Measurements from ENCODE around the gene FN1.

Gene FN1

GRCh38 chr2:215383652-215384279, 52.1 kb downstream of the FN1 start:
- H2BK5ac ChIP-seq (ENCODE audit: low read length): no peak overlapping the region
- H3K27me3 ChIP-seq (ENCODE audit: insufficient read depth, low read length, poor library complexity): no peaks in the 10 kb centered on the region
- no peak overlapping the region for H2AK5ac ChIP-seq (ENCODE audit: low read length)
- no peak overlapping the region for H4K5ac ChIP-seq (ENCODE audit: low read length)
- H2BK15ac ChIP-seq (replicated peaks; ENCODE audit: low read depth): no peak overlapping the region
- no peaks in the 10 kb centered on the region for H3K79me1 ChIP-seq (ENCODE audit: low read length)
- no peaks in the 10 kb centered on the region for H3K4me1 ChIP-seq (ENCODE audit: control insufficient read depth, low read depth, low read length)
- no peak overlapping the region for H3K56ac ChIP-seq (ENCODE audit: low read length)
- no peaks in the 10 kb centered on the region for H3K79me2 ChIP-seq (ENCODE audit: control insufficient read depth, insufficient read depth, low read length)
- no peak for DNase-seq
- no peak overlapping the region for H3K4ac ChIP-seq (ENCODE audit: low read depth, low read length)
- no peak overlapping the region for H3K27ac ChIP-seq (ENCODE audit: low read depth, low read length)
- no peak overlapping the region for H3K4me3 ChIP-seq (ENCODE audit: low read length)
- no peak overlapping the region for H2BK120ac ChIP-seq (ENCODE audit: low read depth, low read length)
- H3K18ac ChIP-seq (ENCODE audit: low read length): no peak overlapping the region
- H3K23ac ChIP-seq (ENCODE audit: low read length): no peak overlapping the region
- H4K8ac ChIP-seq (ENCODE audit: low read depth, low read length): no peak overlapping the region
- H3K9ac ChIP-seq (ENCODE audit: low read length): no peak overlapping the region
- H3K36me3 ChIP-seq (ENCODE audit: control insufficient read depth, insufficient read depth, low read length): peaks cover 15% of the 10 kb centered on the region
- no CpG with 5 or more reads among the region's 8 CpGs for WGBS (ENCODE audit: extremely low coverage, insufficient coverage, low lambda C conversion rate)
- no peak overlapping the region for H3K4me2 ChIP-seq (ENCODE audit: low read length)

GRCh38 chr2:215382480-215382879, 53.4 kb downstream of the FN1 start:
- Histone ChIP-seq H2AK5ac (ENCODE audit: low read length) (no peak overlapping the region), H3K4me1 (ENCODE audit: control insufficient read depth, low read depth, low read length) (no peaks in the 10 kb centered on the region), H3K9ac (ENCODE audit: low read length) (no peak overlapping the region), H3K18ac (ENCODE audit: low read length) (no peak overlapping the region), H3K56ac (ENCODE audit: low read length) (no peak overlapping the region), H2BK5ac (ENCODE audit: low read length) (no peak overlapping the region), H4K5ac (ENCODE audit: low read length) (no peak overlapping the region), H3K79me2 (ENCODE audit: control insufficient read depth, insufficient read depth, low read length) (no peaks in the 10 kb centered on the region), H3K27me3 (ENCODE audit: insufficient read depth, low read length, poor library complexity) (no peaks in the 10 kb centered on the region), H3K27ac (ENCODE audit: low read depth, low read length) (no peak overlapping the region), H2BK15ac (replicated peaks; ENCODE audit: low read depth) (no peak overlapping the region), H3K4me2 (ENCODE audit: low read length) (no peak overlapping the region), H3K79me1 (ENCODE audit: low read length) (no peaks in the 10 kb centered on the region), H3K23ac (ENCODE audit: low read length) (no peak overlapping the region), H3K4me3 (ENCODE audit: low read length) (no peak overlapping the region), H2BK120ac (ENCODE audit: low read depth, low read length) (no peak overlapping the region), H3K4ac (ENCODE audit: low read depth, low read length) (no peak overlapping the region), H3K36me3 (ENCODE audit: control insufficient read depth, insufficient read depth, low read length) (peaks cover 14% of the 10 kb centered on the region), H4K8ac (ENCODE audit: low read depth, low read length) (no peak overlapping the region)
- DNase-seq: no peak

GRCh38 chr2:215382011-215382410, 53.9 kb downstream of the FN1 start:
- Histone ChIP-seq H3K4ac (ENCODE audit: low read depth, low read length) (no peak overlapping the region), H3K4me3 (ENCODE audit: low read length) (no peak overlapping the region), H3K56ac (ENCODE audit: low read length) (no peak overlapping the region), H3K79me1 (ENCODE audit: low read length) (no peaks in the 10 kb centered on the region), H2BK120ac (ENCODE audit: low read depth, low read length) (no peak overlapping the region), H4K8ac (ENCODE audit: low read depth, low read length) (peak overlapping the region; percentile 28), H3K27me3 (ENCODE audit: insufficient read depth, low read length, poor library complexity) (no peaks in the 10 kb centered on the region), H3K27ac (ENCODE audit: low read depth, low read length) (no peak overlapping the region), H3K23ac (ENCODE audit: low read length) (no peak overlapping the region), H3K18ac (ENCODE audit: low read length) (no peak overlapping the region), H2AK5ac (ENCODE audit: low read length) (no peak overlapping the region), H3K4me1 (ENCODE audit: control insufficient read depth, low read depth, low read length) (no peaks in the 10 kb centered on the region), H3K36me3 (ENCODE audit: control insufficient read depth, insufficient read depth, low read length) (peaks cover 16% of the 10 kb centered on the region), H3K79me2 (ENCODE audit: control insufficient read depth, insufficient read depth, low read length) (no peaks in the 10 kb centered on the region), H3K9ac (ENCODE audit: low read length) (no peak overlapping the region), H2BK15ac (replicated peaks; ENCODE audit: low read depth) (no peak overlapping the region), H3K4me2 (ENCODE audit: low read length) (no peak overlapping the region), H4K5ac (ENCODE audit: low read length) (no peak overlapping the region), H2BK5ac (ENCODE audit: low read length) (no peak overlapping the region)
- DNase-seq: no peak
- whole genome bisulfite sequencing (ENCODE audit: extremely low coverage, insufficient coverage, low lambda C conversion rate): no CpG with 5 or more reads among the region's 7 CpGs

GRCh38 chr2:215380699-215381098, 55.2 kb downstream of the FN1 start:
- H3K4ac ChIP-seq (ENCODE audit: low read depth, low read length): no peak overlapping the region
- no peak overlapping the region for H3K27ac ChIP-seq (ENCODE audit: low read depth, low read length)
- WGBS (ENCODE audit: extremely low coverage, insufficient coverage, low lambda C conversion rate): no CpG with 5 or more reads among the region's 7 CpGs
- no peak overlapping the region for H3K9ac ChIP-seq (ENCODE audit: low read length)
- H3K23ac ChIP-seq (ENCODE audit: low read length): no peak overlapping the region
- H2BK15ac ChIP-seq (replicated peaks; ENCODE audit: low read depth): no peak overlapping the region
- no peak overlapping the region for H3K18ac ChIP-seq (ENCODE audit: low read length)
- no peak overlapping the region for H4K8ac ChIP-seq (ENCODE audit: low read depth, low read length)
- H4K5ac ChIP-seq (ENCODE audit: low read length): no peak overlapping the region
- no peaks in the 10 kb centered on the region for H3K4me1 ChIP-seq (ENCODE audit: control insufficient read depth, low read depth, low read length)
- H2BK5ac ChIP-seq (ENCODE audit: low read length): no peak overlapping the region
- no peaks in the 10 kb centered on the region for H3K79me1 ChIP-seq (ENCODE audit: low read length)
- no peak overlapping the region for H3K4me2 ChIP-seq (ENCODE audit: low read length)
- peaks cover 18% of the 10 kb centered on the region for H3K36me3 ChIP-seq (ENCODE audit: control insufficient read depth, insufficient read depth, low read length)
- H2BK120ac ChIP-seq (ENCODE audit: low read depth, low read length): no peak overlapping the region
- no peak for DNase-seq
- no peaks in the 10 kb centered on the region for H3K79me2 ChIP-seq (ENCODE audit: control insufficient read depth, insufficient read depth, low read length)
- no peak overlapping the region for H3K56ac ChIP-seq (ENCODE audit: low read length)
- H3K27me3 ChIP-seq (ENCODE audit: insufficient read depth, low read length, poor library complexity): no peaks in the 10 kb centered on the region
- no peak overlapping the region for H3K4me3 ChIP-seq (ENCODE audit: low read length)
- H2AK5ac ChIP-seq (ENCODE audit: low read length): no peak overlapping the region

- no peak overlapping the region for H2BK5ac ChIP-seq (ENCODE audit: low read length)
- DNase-seq: no peak
- no peaks in the 10 kb centered on the region for H3K79me2 ChIP-seq (ENCODE audit: control insufficient read depth, insufficient read depth, low read length)
- H3K4me2 ChIP-seq (ENCODE audit: low read length): no peak overlapping the region
- H2BK15ac ChIP-seq (replicated peaks; ENCODE audit: low read depth): no peak overlapping the region
- no peak overlapping the region for H2BK120ac ChIP-seq (ENCODE audit: low read depth, low read length)
- no peaks in the 10 kb centered on the region for H3K4me1 ChIP-seq (ENCODE audit: control insufficient read depth, low read depth, low read length)
- H3K56ac ChIP-seq (ENCODE audit: low read length): no peak overlapping the region
- H4K5ac ChIP-seq (ENCODE audit: low read length): no peak overlapping the region
- H3K18ac ChIP-seq (ENCODE audit: low read length): no peak overlapping the region
- H3K4me3 ChIP-seq (ENCODE audit: low read length): no peak overlapping the region
- no peak overlapping the region for H3K4ac ChIP-seq (ENCODE audit: low read depth, low read length)
- H3K79me1 ChIP-seq (ENCODE audit: low read length): no peaks in the 10 kb centered on the region
- H2AK5ac ChIP-seq (ENCODE audit: low read length): no peak overlapping the region
- H3K27ac ChIP-seq (ENCODE audit: low read depth, low read length): no peak overlapping the region
- H3K23ac ChIP-seq (ENCODE audit: low read length): no peak overlapping the region
- H4K8ac ChIP-seq (ENCODE audit: low read depth, low read length): no peak overlapping the region
- WGBS (ENCODE audit: extremely low coverage, insufficient coverage, low lambda C conversion rate): no CpG with 5 or more reads among the region's 6 CpGs
- H3K27me3 ChIP-seq (ENCODE audit: insufficient read depth, low read length, poor library complexity): no peaks in the 10 kb centered on the region
- no peak overlapping the region for H3K9ac ChIP-seq (ENCODE audit: low read length)
- H3K36me3 ChIP-seq (ENCODE audit: control insufficient read depth, insufficient read depth, low read length): peaks cover 23% of the 10 kb centered on the region
Measured at GRCh38 chr2:215379948-215380347, 55.9 kb downstream of the FN1 start.

- H2BK5ac ChIP-seq (ENCODE audit: low read length): no peak overlapping the region
- no peak overlapping the region for H4K5ac ChIP-seq (ENCODE audit: low read length)
- H3K23ac ChIP-seq (ENCODE audit: low read length): no peak overlapping the region
- no peaks in the 10 kb centered on the region for H3K27me3 ChIP-seq (ENCODE audit: insufficient read depth, low read length, poor library complexity)
- no peak overlapping the region for H3K9ac ChIP-seq (ENCODE audit: low read length)
- no peak for DNase-seq
- no peaks in the 10 kb centered on the region for H3K4me1 ChIP-seq (ENCODE audit: control insufficient read depth, low read depth, low read length)
- no peak overlapping the region for H3K18ac ChIP-seq (ENCODE audit: low read length)
- H3K79me1 ChIP-seq (ENCODE audit: low read length): no peaks in the 10 kb centered on the region
- H3K56ac ChIP-seq (ENCODE audit: low read length): no peak overlapping the region
- H3K79me2 ChIP-seq (ENCODE audit: control insufficient read depth, insufficient read depth, low read length): no peaks in the 10 kb centered on the region
- no peak overlapping the region for H3K4me3 ChIP-seq (ENCODE audit: low read length)
- whole genome bisulfite sequencing (ENCODE audit: extremely low coverage, insufficient coverage, low lambda C conversion rate): no CpG with 5 or more reads among the region's 7 CpGs
- no peak overlapping the region for H2AK5ac ChIP-seq (ENCODE audit: low read length)
- peaks cover 24% of the 10 kb centered on the region for H3K36me3 ChIP-seq (ENCODE audit: control insufficient read depth, insufficient read depth, low read length)
- H3K4ac ChIP-seq (ENCODE audit: low read depth, low read length): no peak overlapping the region
- no peak overlapping the region for H2BK120ac ChIP-seq (ENCODE audit: low read depth, low read length)
- no peak overlapping the region for H2BK15ac ChIP-seq (replicated peaks; ENCODE audit: low read depth)
- H3K27ac ChIP-seq (ENCODE audit: low read depth, low read length): no peak overlapping the region
- H4K8ac ChIP-seq (ENCODE audit: low read depth, low read length): no peak overlapping the region
- H3K4me2 ChIP-seq (ENCODE audit: low read length): no peak overlapping the region
Measured at GRCh38 chr2:215379039-215379438, 56.8 kb downstream of the FN1 start.
